ENCODE measurements around the gene POLR2B. TPM values are rescaled to one million over a fixed set of nuclear protein-coding genes. Genes with fewer than 3 reads are reported as not detected.

Gene POLR2B
- total RNA-seq, 2 donors from 2014 or later = 115 to 135 TPM

Other genes with a start within 250 kb of the POLR2B start
- not detected for gene SPINK2, start 157.2 kb upstream of the POLR2B start, total RNA-seq
- gene REST, start 71.0 kb upstream of the POLR2B start, total RNA-seq = 10 to 100 TPM; 59.7 to 60.6 TPM
- gene NOA1, start 1.3 kb upstream of the POLR2B start, total RNA-seq = 10 to 100 TPM; 32.1 to 34.1 TPM
- gene IGFBP7, start 131.5 kb downstream of the POLR2B start, total RNA-seq = not detected

Data from activated T-cell treated with anti-CD3 and anti-CD28 coated beads, Interleukin-2, amount 50 U/mL, for 72 hours (primary cell).